ENCODE results near the gene CRIP3. TPM values are rescaled to one million over a fixed set of nuclear protein-coding genes. Genes with fewer than 3 reads are reported as not detected.

CRIP3 gene
- total and polyA plus RNA-seq, 10 of the 15 experiments (the other 5 are each of a cell fraction or from before 2014, with no cell fraction given) = 1.5 to 9.2 (median 2.2) TPM

DNA sequence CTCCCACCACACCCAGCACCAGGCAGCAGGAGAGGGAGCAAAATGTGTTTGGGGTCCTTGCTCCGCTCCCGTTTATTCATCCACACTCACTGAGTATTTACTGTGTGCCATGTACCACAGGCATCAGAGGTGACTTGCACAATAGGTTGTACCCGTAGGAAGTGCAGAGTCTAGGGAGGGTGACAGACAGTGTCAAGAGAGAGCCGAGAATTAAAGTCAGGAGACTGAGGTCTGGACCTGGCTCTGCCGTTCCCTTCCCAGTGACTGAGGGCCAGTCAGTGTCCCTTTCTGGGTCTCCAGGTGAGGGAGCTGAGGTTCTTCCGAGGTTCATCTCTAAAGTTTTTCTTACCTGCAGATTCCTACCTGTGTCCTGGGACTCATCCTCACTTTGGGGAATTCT, 43.1 kb downstream of the CRIP3 start:
- WGBS (ENCODE audit: insufficient coverage, insufficient replicate concordance, low lambda C conversion rate, missing lambda C conversion rate) = 65% methylated on average over 6 of the region's 6 CpGs
- Histone ChIP-seq H3K79me2 (ENCODE audit: control insufficient read depth, insufficient read depth, low read length) (no peaks in the 10 kb centered on the region), H3K36me3 (ENCODE audit: control insufficient read depth in 2 of 2, insufficient read depth in 2 of 2, low read length in 1 of 2) (no peaks in the 10 kb centered on the region), H3K9ac (ENCODE audit: control insufficient read depth, insufficient read depth, low read length) (no peak overlapping the region), H3K4me3 (no peak overlapping the region), H3K9me3 (replicated peaks; ENCODE audit: control insufficient read depth, insufficient read depth, low read length) (no peaks in the 10 kb centered on the region), H3K27ac (ENCODE audit: control insufficient read depth, insufficient read depth) (no peak overlapping the region), H2AFZ (ENCODE audit: control insufficient read depth, low read depth, low read length) (no peak overlapping the region), H4K20me1 (ENCODE audit: control insufficient read depth, insufficient read depth) (no peaks in the 10 kb centered on the region), H3K4me1 (ENCODE audit: control insufficient read depth, insufficient read depth, low read length) (peaks cover 12% of the 10 kb centered on the region), H3K27me3 (replicated peaks in 1 of 2; ENCODE audit: control insufficient read depth in 2 of 2, insufficient read depth in 2 of 2, low read length in 1 of 2) (no peaks in the 10 kb centered on the region), H3K4me2 (ENCODE audit: control insufficient read depth, insufficient read depth) (no peak overlapping the region)
- DNase-seq (ENCODE audit: low read depth, low spot score) (no peak), ATAC-seq (no peak), FAIRE-seq (no peak)
- ChIA-PET RAD21 (ENCODE audit: unreplicated experiment) (interaction anchor here (1.0 to 6.9 kb wide), 5 partner anchors 49 to 241 kb away, joined by 3 to 44 read pairs (median 17); no protein-coding TSS in a partner anchor), SMC1A (ENCODE audit: uncharacterized antibody, unreplicated experiment) (interaction anchor here (0.6 to 3.1 kb wide), 7 partner anchors 69 to 241 kb away, joined by 3 to 14 read pairs (median 4); no protein-coding TSS in a partner anchor), CTCF (interaction anchor here (1.0 to 6.1 kb wide), 6 partner anchors 43 to 240 kb away, joined by 3 to 56 read pairs (median 9); partner anchors contain the start of gene CRIP3), POLR2A (no interaction called here)
- intact Hi-C loops (cut with micrococcal nuclease; ENCODE audit: unreplicated experiment) (no loop called here), in situ Hi-C loops (cut with MboI) (no loop called here)
- no TSS peak for BruUV-seq (replicated peaks)
- TF ChIP-seq NFIC (IDR thresholded peaks at IDR 0.05; ENCODE audit: low read depth, low read length) (no peak), KLF5 (IDR thresholded peaks at IDR 0.05; ENCODE audit: partially characterized antibody) (no peak), NFYB (IDR thresholded peaks at IDR 0.05; ENCODE audit: insufficient read depth, low read depth, low read length) (no peak), ZZZ3 (IDR thresholded peaks at IDR 0.05; ENCODE audit: control insufficient read depth, insufficient read length, low read depth) (no peak), CTCF (IDR thresholded peaks at IDR 0.05 in 2 of 3, conservative IDR thresholded peaks at IDR 0.05 in 1 of 3; ENCODE audit: control insufficient read depth in 2 of 3, extremely low read depth in 1 of 3, insufficient read depth in 1 of 3, low read depth in 3 of 3, low read length in 3 of 3) (no peak), SUZ12 (IDR thresholded peaks at IDR 0.05; ENCODE audit: unreplicated experiment) (no peak), YY1 (IDR thresholded peaks at IDR 0.05; ENCODE audit: low read depth, low read length) (no peak), ZBTB11 (CRISPR knock-in tag; IDR thresholded peaks at IDR 0.05) (no peak), IRF4 (IDR thresholded peaks at IDR 0.05; ENCODE audit: low read depth, low read length) (no peak), CEBPB (IDR thresholded peaks at IDR 0.05; ENCODE audit: borderline replicate concordance in 1 of 2, low read depth in 2 of 2, low read length in 2 of 2) (no peak), E2F8 (IDR thresholded peaks at IDR 0.05; ENCODE audit: low read depth, partially characterized antibody) (no peak), TARDBP (IDR thresholded peaks at IDR 0.05; ENCODE audit: borderline replicate concordance) (no peak), RFX5 (IDR thresholded peaks at IDR 0.05; ENCODE audit: low read depth, low read length) (no peak), EZH2 (IDR thresholded peaks at IDR 0.05; ENCODE audit: borderline replicate concordance, control insufficient read depth, low read depth, low read length) (no peak)
